ENCODE data around the gene C21orf91.

GRCh38 chr21:17769447-17769845 lies 49.7 kb downstream of the C21orf91 start:
- TF ChIP-seq CTCF (IDR thresholded peaks at IDR 0.05) (no peak), EZH2 (IDR thresholded peaks at IDR 0.05; ENCODE audit: borderline replicate concordance, insufficient read depth, low read depth, low read length, poor library complexity, severe bottlenecking) (no peak)

Data from B cell (primary cell).